IPS-NIHi11 (cell line): ENCODE data around the gene CSPG5.

ENCODE experiments used
- DNase-seq: peaks from one replicate; pipeline ENCODE4 v3.0.0; 2012; ENCODE audit warnings: mixed read lengths, low spot score

Gene CSPG5

GRCh38 chr3:47578691-47579632, at the start of gene CSPG5:
CSPG5 (minus strand) TSS chr3:47578865; CDS start chr3:47578693, 172 bp downstream.
- DNase-seq: peak; percentile 72

GRCh38 chr3:47628426-47628825, 49.8 kb upstream of the CSPG5 start:
- no peak for DNase-seq

DNA sequence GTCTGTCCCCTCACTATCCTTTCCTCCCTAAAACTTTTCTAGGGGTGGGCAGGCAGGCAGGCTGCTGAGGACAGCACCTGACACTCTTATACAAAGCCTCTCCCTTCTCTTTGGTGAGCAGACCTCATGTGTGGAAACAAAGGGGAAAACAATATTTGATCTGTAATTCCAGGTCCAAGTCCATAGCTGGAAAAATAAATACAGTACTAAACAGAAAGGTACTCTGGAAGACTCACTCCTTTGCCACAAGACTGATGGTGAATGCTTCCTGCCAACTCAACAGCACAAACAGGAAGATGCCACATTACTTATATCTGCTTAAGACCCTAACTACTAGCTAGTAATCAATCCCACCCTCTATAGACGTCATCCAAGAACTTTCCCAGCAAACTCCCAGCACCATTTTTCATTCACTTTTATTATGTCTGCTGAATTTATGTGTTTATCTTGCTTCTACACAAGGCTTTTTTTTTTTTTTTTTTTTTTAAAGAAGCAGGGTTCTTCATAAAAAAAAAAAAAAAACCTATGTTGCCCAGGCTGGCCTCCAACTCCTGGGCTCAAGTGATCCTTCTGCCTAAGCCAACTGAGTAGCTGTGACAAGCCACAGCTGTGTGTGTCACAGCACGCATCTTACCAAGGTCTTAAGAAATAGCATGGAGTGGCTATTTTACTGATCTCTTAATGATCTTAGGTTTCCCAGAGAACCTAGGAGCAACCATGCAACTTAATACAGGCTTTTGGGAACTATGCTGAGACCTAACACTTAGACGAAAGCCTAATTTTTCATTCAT, 44.2 kb upstream of the CSPG5 start:
- DNase-seq: no peak

- DNase-seq: no peak
These were observed 38.7 kb upstream of the CSPG5 start for GRCh38 chr3:47617086-47618010.

GRCh38 chr3:47614788-47615187, 36.1 kb upstream of the CSPG5 start:
- no peak for DNase-seq

- no peak for DNase-seq
These were observed 35.1 kb upstream of the CSPG5 start for GRCh38 chr3:47613722-47614121.

- DNase-seq: no peak
These were observed 34.2 kb upstream of the CSPG5 start for GRCh38 chr3:47612879-47613278.

- DNase-seq: no peak
These were observed 33.5 kb upstream of the CSPG5 start for GRCh38 chr3:47612178-47612577.

DNA sequence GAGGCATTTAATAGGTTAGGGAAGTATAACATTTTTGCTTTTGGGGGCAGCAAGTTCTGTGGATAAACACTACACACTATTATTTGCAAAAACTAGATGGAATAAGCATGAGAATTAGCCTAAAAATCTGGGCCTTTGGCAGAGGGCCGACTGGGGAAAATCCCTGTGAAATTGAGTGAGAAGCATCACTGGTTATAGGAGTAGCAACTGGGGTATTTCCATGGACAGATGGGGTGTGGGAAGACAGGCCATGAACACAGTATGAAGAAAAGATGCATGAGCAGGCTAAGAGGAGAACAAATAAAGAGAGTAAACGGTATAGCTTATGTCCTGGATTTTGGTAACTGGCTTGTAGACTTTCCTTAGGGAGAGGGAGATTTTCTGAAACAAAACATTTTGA, 32.9 kb upstream of the CSPG5 start:
- no peak for DNase-seq

DNA sequence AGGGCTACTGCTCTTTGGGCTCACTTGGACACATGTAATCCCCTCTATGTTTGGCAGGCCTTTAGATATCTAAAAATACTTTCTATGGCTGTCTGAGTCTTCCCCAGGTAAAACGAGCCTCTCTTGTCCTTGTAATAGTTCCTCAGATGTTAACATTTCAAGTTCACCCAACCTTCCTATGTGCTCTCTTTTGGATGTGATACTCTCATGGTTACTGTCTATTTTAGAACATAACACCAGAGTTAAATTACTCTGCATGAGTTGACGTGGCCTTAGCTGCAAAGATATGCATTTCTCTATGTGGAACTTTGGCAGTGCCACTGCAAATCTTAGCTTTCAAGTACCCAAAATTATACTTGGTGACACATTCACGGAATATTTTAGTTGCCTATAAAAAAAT, 31.9 kb upstream of the CSPG5 start:
- DNase-seq: no peak

GRCh38 chr3:47607335-47607734, 28.7 kb upstream of the CSPG5 start:
- DNase-seq: no peak

- DNase-seq: no peak
These were observed 27.5 kb upstream of the CSPG5 start for GRCh38 chr3:47606165-47606564.

DNA sequence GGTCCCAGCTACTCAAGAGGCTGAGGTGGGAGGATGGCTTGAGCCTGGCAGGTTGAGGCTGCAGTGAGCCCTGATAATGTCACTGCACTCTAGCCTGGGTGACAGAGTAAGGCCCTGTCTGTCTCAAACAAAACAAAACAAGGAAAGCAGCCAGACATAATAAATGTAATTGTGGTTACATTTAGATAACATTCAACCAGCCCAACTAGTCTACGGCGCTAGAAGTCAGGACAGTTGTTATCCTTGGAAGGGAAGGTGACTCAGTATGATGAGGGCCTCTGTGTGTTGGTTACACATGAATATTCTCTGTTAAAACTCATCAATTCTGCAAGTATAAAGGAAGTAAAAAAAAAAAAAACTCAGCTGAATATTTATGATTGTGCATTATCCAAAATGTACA, 27.0 kb upstream of the CSPG5 start:
- DNase-seq: no peak

GRCh38 chr3:47604145-47604544, 25.5 kb upstream of the CSPG5 start:
- DNase-seq: no peak

DNA sequence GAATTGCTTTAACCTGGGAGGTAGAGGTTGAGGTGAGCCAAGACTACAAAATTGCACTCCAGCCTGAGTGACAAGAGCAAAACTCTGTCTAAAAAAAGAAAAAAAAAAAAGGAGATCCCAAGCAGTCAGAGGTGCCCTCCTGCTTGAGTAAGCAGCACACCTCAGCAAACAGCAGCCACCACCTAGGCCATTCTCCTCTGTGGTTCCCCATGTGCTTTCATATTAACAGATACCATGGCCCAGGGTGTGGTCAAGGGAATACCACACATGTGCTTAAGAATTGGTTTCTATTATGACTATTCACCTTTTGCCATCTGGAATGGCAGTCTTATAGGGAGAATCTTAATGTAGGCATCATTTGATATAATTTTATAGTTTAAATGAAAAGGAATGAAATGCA, 24.7 kb upstream of the CSPG5 start:
- DNase-seq: no peak

- no peak for DNase-seq
These were observed 22.6 kb upstream of the CSPG5 start for GRCh38 chr3:47601281-47601680.

DNA sequence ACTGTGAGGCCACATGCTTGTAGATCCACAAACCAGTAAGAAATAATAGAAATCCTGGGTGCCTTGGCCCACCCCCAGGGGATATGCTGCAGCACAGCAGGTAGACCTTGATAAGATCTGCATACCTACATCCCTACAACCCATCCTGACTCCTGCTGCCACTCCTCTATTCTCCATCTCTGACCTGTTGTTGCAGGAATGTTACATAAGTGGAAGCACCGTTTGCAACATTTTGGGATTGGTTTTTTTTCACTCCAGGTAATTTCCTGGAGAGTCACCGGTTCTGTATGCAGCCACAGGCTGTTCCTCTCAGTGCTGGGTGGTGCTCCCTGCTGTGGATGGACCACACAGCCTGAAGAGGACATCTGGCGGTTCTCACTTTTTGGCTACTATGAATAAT, 16.1 kb upstream of the CSPG5 start:
- no peak for DNase-seq

DNA sequence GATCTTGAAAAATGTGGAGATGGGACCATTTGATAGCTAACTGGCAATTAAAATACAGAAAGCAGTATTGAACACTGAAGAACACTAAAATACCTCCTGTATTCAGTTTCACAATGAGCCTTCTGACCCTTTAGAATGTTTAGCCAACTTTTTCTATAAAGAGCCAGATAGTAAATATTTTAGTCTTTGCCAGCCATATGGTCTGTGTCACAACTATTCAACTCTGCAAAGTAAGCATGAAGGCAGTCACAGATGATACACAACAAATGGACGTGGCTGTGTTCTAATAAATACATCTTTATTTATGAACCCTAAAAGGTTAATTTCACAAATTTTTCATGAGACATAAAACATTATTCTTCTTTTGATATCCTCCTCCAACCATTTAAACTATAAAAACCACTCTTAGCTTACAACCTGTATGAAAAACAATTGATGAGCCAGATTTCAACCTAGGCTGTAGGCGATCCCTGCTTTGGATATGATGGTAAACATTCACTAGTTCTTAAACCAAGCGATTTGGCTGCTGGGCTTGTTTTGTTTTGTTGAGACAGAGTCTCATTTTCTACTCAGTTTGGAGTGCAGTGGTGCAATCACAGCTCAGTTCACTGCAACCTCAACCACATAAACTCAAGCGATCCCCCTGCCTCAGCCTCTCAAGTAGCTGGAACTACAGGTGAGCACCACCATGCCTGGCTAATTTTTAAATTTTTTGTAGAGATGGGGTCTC, 13.6 kb upstream of the CSPG5 start:
- DNase-seq: no peak

DNA sequence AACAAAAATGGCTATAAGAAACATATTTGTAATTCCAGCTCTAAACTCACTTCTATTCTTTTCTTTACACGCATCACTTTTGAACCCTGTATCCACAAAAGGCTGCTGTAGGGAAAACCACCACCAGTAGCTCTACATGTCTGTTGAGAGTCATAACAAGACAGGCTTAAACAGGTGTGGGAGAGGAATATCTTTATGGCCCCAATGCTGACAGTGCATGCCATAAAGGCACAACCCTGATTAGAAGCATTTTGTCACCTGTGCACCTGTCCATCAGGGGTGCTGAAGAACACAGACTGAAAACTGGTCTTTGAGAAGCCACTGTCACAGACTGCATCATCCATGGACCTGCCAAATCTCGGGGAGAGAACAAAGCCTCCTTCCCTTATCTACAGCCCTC, 11.6 kb upstream of the CSPG5 start:
- DNase-seq: no peak

- no peak for DNase-seq
These were observed 9.9 kb upstream of the CSPG5 start for GRCh38 chr3:47588587-47588986.

DNA sequence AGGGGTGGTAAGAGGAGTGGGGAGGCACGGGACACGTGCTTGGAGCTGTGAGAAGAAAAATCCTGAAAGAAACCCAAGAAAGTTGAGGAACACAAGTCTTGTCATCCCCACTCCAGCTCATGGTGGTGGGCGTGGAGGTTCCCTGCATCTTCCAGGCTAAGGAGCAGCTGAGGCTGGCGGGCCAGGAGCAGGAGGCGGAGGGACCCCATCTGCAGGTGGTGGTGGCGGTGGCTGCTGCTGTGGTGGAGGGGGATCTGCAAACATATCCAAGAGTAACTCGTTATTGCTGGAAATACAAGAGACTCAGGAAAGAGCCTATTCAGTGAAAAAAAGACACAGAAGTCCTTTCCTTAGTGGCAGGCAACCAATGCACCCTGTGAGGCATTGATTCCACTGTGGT, 9.4 kb upstream of the CSPG5 start:
- DNase-seq: no peak
